IPS-18c (cell line): ENCODE measurements around the gene PTPRT.

Experiments used
- H3K4me3 ChIP-seq: 2 replicates; pipeline ENCODE4 v1.7.0; 2013; ENCODE audit warnings: low read depth, mild to moderate bottlenecking, low read length, moderate library complexity; ENCODE audit not compliant: insufficient read depth
- H3K9me3 ChIP-seq: one replicate; pipeline ENCODE4 v1.6.1; 2013; ENCODE audit warnings: mild to moderate bottlenecking, low read length, moderate library complexity; ENCODE audit not compliant: control insufficient read depth, insufficient read depth

Gene PTPRT

GRCh38 chr20:42974347-42974746, 215.4 kb downstream of the PTPRT start:
- H3K9me3 ChIP-seq: no peaks in the 10 kb centered on the region
- no peak overlapping the region for H3K4me3 ChIP-seq

GRCh38 chr20:42972591-42972990, 217.1 kb downstream of the PTPRT start:
- no peaks in the 10 kb centered on the region for H3K9me3 ChIP-seq
- no peak overlapping the region for H3K4me3 ChIP-seq

- H3K9me3 ChIP-seq: no peaks in the 10 kb centered on the region
- H3K4me3 ChIP-seq: no peak overlapping the region
Measured at GRCh38 chr20:42968746-42969145, 221.0 kb downstream of the PTPRT start.

GRCh38 chr20:42963796-42964195, 225.9 kb downstream of the PTPRT start:
- Histone ChIP-seq H3K4me3 (no peak overlapping the region), H3K9me3 (peaks cover 5% of the 10 kb centered on the region)

- H3K4me3 ChIP-seq: no peak overlapping the region
- H3K9me3 ChIP-seq: peaks cover 5% of the 10 kb centered on the region
Measured at GRCh38 chr20:42961771-42962170, 227.9 kb downstream of the PTPRT start.

GRCh38 chr20:42959996-42960395, 229.7 kb downstream of the PTPRT start:
- Histone ChIP-seq H3K9me3 (peaks cover 5% of the 10 kb centered on the region), H3K4me3 (no peak overlapping the region)

- H3K4me3 ChIP-seq: no peak overlapping the region
- peaks cover 5% of the 10 kb centered on the region for H3K9me3 ChIP-seq
Measured at GRCh38 chr20:42958367-42959069, 231.2 kb downstream of the PTPRT start.

GRCh38 chr20:42957704-42958095, 232.0 kb downstream of the PTPRT start:
- Histone ChIP-seq H3K4me3 (no peak overlapping the region), H3K9me3 (peaks cover 5% of the 10 kb centered on the region)

GRCh38 chr20:42957018-42957703, 232.5 kb downstream of the PTPRT start:
- Histone ChIP-seq H3K9me3 (peaks cover 5% of the 10 kb centered on the region), H3K4me3 (no peak overlapping the region)

- H3K9me3 ChIP-seq: no peaks in the 10 kb centered on the region
- H3K4me3 ChIP-seq: no peak overlapping the region
Measured at GRCh38 chr20:42955713-42956112, 234.0 kb downstream of the PTPRT start.

- no peaks in the 10 kb centered on the region for H3K9me3 ChIP-seq
Measured at GRCh38 chr20:42954951-42955350, 234.8 kb downstream of the PTPRT start.

GRCh38 chr20:42949950-42950349, 239.8 kb downstream of the PTPRT start:
- H3K4me3 ChIP-seq: no peak overlapping the region
- no peaks in the 10 kb centered on the region for H3K9me3 ChIP-seq

More at GRCh38 chr20:42954951-42955350, 234.8 kb downstream of the PTPRT start:
- H3K4me3 ChIP-seq: no peak overlapping the region

GRCh38 chr20:42945234-42945994, 244.3 kb downstream of the PTPRT start:
- Histone ChIP-seq H3K4me3 (no peak overlapping the region), H3K9me3 (no peaks in the 10 kb centered on the region)

GRCh38 chr20:42941629-42942028, 248.1 kb downstream of the PTPRT start:
- no peak overlapping the region for H3K4me3 ChIP-seq
- H3K9me3 ChIP-seq: no peaks in the 10 kb centered on the region

- Histone ChIP-seq H3K9me3 (no peaks in the 10 kb centered on the region), H3K4me3 (no peak overlapping the region)
Measured at GRCh38 chr20:42938441-42939205, 251.1 kb downstream of the PTPRT start.

GRCh38 chr20:42936482-42936881, 253.2 kb downstream of the PTPRT start:
- H3K9me3 ChIP-seq: no peaks in the 10 kb centered on the region
- no peak overlapping the region for H3K4me3 ChIP-seq

- Histone ChIP-seq H3K4me3 (no peak overlapping the region), H3K9me3 (no peaks in the 10 kb centered on the region)
Measured at GRCh38 chr20:42924215-42924614, 265.5 kb downstream of the PTPRT start.
